Measurements from ENCODE around the gene GET3.
"Not testable (repeated sequence)": the region's sequence is repeated elsewhere in the genome, so short reads cannot be mapped to it uniquely, and the experiment has no call there.

The GET3 gene

GRCh38 chr19:12720296-12720695 is 17.0 kb upstream of the GET3 start:
- no peak for DNase-seq

GRCh38 chr19:12720851-12721655 is 16.2 kb upstream of the GET3 start:
- DNase-seq, result peak; percentile 44

GRCh38 chr19:12721656-12722565 is 15.4 kb upstream of the GET3 start:
- peak; percentile 62 for DNase-seq

- DNase-seq, result peak; percentile 98
Measured at GRCh38 chr19:12722566-12723380, 14.5 kb upstream of the GET3 start.

GRCh38 chr19:12723381-12723640 is 14.0 kb upstream of the GET3 start:
- DNase-seq, result no peak

GRCh38 chr19:12723641-12724426 is 13.5 kb upstream of the GET3 start, which contains the start of gene TNPO2:
TSS of gene TNPO2 (minus strand) at chr19:12723932. CDS start at chr19:12720977, 2,955 bp downstream.
- peak; percentile 87 for DNase-seq

GRCh38 chr19:12725612-12726011 is 11.7 kb upstream of the GET3 start:
- not testable (repeated sequence) for DNase-seq

- DNase-seq, result no peak
Measured at GRCh38 chr19:12726988-12727316, 10.3 kb upstream of the GET3 start.

- no peak for DNase-seq
Measured at GRCh38 chr19:12727745-12728433, 9.4 kb upstream of the GET3 start.

- DNase-seq, result no peak
Measured at GRCh38 chr19:12730064-12730463, 7.2 kb upstream of the GET3 start.

- no peak for DNase-seq
Measured at GRCh38 chr19:12731337-12731736, 6.0 kb upstream of the GET3 start.

- DNase-seq, result peak; percentile 80
Measured at GRCh38 chr19:12733369-12734214, 3.7 kb upstream of the GET3 start.

- DNase-seq, result no peak
Measured at GRCh38 chr19:12737835-12738351, 596 bp downstream of the GET3 start.

GRCh38 chr19:12745166-12745897 is 8.0 kb downstream of the GET3 start:
- no peak for DNase-seq

GRCh38 chr19:12748489-12748888 is 11.2 kb downstream of the GET3 start:
- DNase-seq, result no peak

GRCh38 chr19:12749938-12750521 is 12.7 kb downstream of the GET3 start:
- no peak for DNase-seq

GRCh38 chr19:12750851-12751250 is 13.6 kb downstream of the GET3 start:
- DNase-seq, result no peak

GRCh38 chr19:12751635-12752034 is 14.3 kb downstream of the GET3 start, which contains the start of gene BEST2:
TSS of gene BEST2 (plus strand) at chr19:12751791. CDS start at chr19:12752593, 802 bp downstream.
- no peak for DNase-seq

- DNase-seq, result no peak
Measured at GRCh38 chr19:12752056-12752781, 14.9 kb downstream of the GET3 start.

Data from activated CD4-positive, alpha-beta T cell treated with anti-CD3 and anti-CD28 coated beads, Interleukin-10, Interleukin-2, amounts not matched to agents 100 ng/mL and 50 ng/mL, durations not matched to agents 16 hours and 8 hours (primary cell).